Activated T-cell treated with anti-CD3 and anti-CD28 coated beads, Interleukin-2, amount 50 U/mL, for 4 hours (primary cell): ENCODE results near the gene KIF6. TPM values are rescaled to one million over a fixed set of nuclear protein-coding genes. Genes with fewer than 3 reads are reported as not detected.
"Not testable (repeated sequence)": the region's sequence is repeated elsewhere in the genome, so short reads cannot be mapped to it uniquely, and the experiment has no call there.

Source experiments
- ATAC-seq, 2 donors: fragments of 200-7000 bp; cut with Tn5 transposase; one replicate each; pipeline ENCODE4 v1.10.0; 2021
- DNase-seq: peaks from one replicate; pipeline ENCODE4 v3.0.0-alpha.2; 2020
- H3K27me3 Mint-ChIP-seq: one replicate; pipeline ENCODE4 v1.8.0; 2021; ENCODE audit warnings: low read depth, mixed read lengths
- H3K36me3 Mint-ChIP-seq: one replicate; pipeline ENCODE4 v1.8.0; 2022; ENCODE audit warnings: mixed read lengths; ENCODE audit not compliant: insufficient read depth
- H3K4me1 Mint-ChIP-seq: one replicate; pipeline ENCODE4 v1.8.0; 2021; ENCODE audit warnings: low read depth, mixed read lengths
- H3K4me3 Mint-ChIP-seq: one replicate; pipeline ENCODE4 v1.8.0; 2021; ENCODE audit warnings: mild to moderate bottlenecking, moderate library complexity, mixed read lengths
- H3K9me3 Mint-ChIP-seq: one replicate; pipeline ENCODE4 v1.8.0; 2021; ENCODE audit warnings: mixed read lengths
- total RNA-seq, 3 donors: library from RNA; stranded (reverse); gene quantifications; one replicate each; pipeline ENCODE4 v1.2.1, GENCODE V29; 2021

The KIF6 gene
- total RNA-seq, 3 donors from 2014 or later, result 0.18 to 0.41 (median 0.40) TPM

DNA sequence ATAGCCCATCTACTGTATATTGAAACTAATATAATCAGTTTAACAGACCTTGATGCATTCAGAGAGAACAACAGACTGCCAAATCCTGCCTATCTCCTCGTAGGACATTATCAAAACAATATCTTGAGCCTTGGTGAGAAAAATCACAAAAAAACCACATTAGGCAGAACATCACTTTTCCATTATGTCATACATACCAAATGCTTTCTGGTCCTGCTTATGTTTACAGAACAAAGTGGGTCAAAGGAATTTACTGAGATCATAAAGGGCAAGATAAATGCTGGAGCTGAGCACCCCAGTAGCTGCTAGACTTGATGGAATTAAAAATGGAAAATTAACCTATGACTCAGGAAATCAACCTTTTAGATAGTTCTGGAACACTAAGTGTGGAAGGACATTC, 207.5 kb downstream of the KIF6 start:
- Mint-ChIP-seq H3K4me3 (no peak overlapping the region), H3K4me1 (no peaks in the 10 kb centered on the region), H3K9me3 (no peaks in the 10 kb centered on the region), H3K27me3 (peaks cover 6% of the 10 kb centered on the region), H3K36me3 (no peaks in the 10 kb centered on the region)
- DNase-seq, result no peak
- ATAC-seq, result no peak

DNA sequence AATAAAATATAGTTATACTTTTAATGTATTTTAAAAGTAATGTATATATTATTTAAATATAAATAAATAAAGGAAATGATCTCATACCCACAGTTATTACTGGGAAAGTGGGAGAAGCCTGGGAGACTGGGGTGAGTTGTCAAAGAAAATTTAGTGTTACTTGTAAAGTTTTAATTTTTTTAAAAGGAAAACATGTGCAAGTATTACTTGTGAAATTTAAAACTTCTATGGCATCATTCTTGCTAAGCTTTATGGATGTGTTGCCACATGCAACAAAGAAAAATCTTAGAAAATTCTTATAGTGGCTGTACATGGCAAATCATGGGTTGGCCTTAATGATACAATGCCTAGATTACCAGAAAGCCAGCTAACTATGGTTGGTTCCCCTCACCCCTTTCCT, 208.7 kb downstream of the KIF6 start:
- Mint-ChIP-seq H3K27me3 (peaks cover 6% of the 10 kb centered on the region), H3K4me1 (no peaks in the 10 kb centered on the region), H3K36me3 (no peaks in the 10 kb centered on the region), H3K9me3 (no peaks in the 10 kb centered on the region), H3K4me3 (no peak overlapping the region)
- no peak for ATAC-seq
- no peak for DNase-seq

- no peak for ATAC-seq
- Mint-ChIP-seq H3K36me3 (no peaks in the 10 kb centered on the region), H3K4me1 (no peaks in the 10 kb centered on the region), H3K9me3 (no peaks in the 10 kb centered on the region), H3K4me3 (no peak overlapping the region), H3K27me3 (peaks cover 6% of the 10 kb centered on the region)
- no peak for DNase-seq
Measured at GRCh38 chr6:39515471-39515870, 209.7 kb downstream of the KIF6 start.

DNA sequence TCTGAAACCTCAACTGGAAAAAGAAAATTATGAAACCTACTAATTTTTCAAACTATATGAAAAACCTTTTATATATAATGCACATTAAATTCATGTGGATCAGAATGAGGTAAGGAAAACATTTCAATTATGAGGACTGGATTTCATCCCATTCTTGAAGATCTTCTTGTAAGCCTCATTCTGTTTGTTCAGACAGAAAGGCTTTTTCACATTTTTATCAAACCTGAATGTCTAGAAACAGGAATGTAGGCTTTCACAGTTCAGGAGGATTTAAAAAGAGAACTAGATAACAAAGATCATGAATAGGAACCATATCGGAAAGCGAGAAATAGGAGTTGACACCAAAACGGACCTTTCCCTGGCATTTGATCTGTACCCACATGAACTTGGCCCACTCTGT, 210.2 kb downstream of the KIF6 start:
- Mint-ChIP-seq H3K9me3 (no peaks in the 10 kb centered on the region), H3K36me3 (no peaks in the 10 kb centered on the region), H3K27me3 (peaks cover 6% of the 10 kb centered on the region), H3K4me1 (no peaks in the 10 kb centered on the region), H3K4me3 (no peak overlapping the region)
- ATAC-seq (no peak), DNase-seq (no peak)

DNA sequence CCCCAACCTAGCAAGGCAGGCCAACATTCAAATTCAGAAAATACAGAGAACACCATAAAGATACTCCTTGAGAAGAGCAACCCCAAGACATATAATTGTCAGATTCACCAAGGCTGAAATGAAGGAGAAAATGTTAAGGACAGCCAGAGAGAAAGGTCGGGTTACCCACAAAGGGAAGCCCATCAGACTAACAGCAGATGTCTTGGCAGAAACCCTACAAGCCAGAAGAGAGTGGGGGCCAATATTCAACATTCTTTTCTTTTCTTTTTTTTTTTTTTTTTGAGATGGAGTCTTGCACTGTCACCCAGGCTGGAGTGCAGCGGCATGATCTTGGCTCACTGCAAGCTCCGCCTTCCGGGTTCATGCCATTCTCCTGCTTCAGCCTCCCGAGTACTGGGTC, 215.4 kb downstream of the KIF6 start:
- DNase-seq, result not testable (repeated sequence)

DNA sequence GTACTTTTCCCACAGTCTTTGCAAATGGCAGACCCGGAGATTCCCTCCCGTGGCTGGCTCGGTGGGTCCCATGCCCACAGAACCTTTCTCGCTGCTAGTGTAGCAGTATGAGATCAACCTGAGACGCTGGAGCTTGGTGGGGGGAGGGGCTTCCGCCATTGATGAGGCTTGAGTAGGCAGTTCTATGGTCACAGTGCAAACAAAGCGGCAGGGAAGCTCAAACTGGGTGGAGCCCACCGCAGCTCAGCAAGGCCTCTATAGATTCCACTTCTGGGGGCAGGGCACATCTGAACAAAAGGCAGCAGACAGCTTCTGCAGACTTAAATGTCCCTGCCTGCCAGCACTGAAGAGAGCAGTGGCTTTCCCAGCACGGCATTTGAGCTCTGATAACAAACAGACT, 216.7 kb downstream of the KIF6 start:
- Mint-ChIP-seq H3K27me3 (peaks cover 8% of the 10 kb centered on the region), H3K4me3 (no peak overlapping the region), H3K36me3 (no peaks in the 10 kb centered on the region), H3K9me3 (no peaks in the 10 kb centered on the region), H3K4me1 (no peaks in the 10 kb centered on the region)
- no peak for DNase-seq
- no peak for ATAC-seq

More for the DNA sequence above, 215.4 kb downstream of the KIF6 start:
- not testable (repeated sequence) for H3K4me3 Mint-ChIP-seq, H3K36me3 Mint-ChIP-seq, H3K4me1 Mint-ChIP-seq, H3K27me3 Mint-ChIP-seq, H3K9me3 Mint-ChIP-seq, ATAC-seq

DNA sequence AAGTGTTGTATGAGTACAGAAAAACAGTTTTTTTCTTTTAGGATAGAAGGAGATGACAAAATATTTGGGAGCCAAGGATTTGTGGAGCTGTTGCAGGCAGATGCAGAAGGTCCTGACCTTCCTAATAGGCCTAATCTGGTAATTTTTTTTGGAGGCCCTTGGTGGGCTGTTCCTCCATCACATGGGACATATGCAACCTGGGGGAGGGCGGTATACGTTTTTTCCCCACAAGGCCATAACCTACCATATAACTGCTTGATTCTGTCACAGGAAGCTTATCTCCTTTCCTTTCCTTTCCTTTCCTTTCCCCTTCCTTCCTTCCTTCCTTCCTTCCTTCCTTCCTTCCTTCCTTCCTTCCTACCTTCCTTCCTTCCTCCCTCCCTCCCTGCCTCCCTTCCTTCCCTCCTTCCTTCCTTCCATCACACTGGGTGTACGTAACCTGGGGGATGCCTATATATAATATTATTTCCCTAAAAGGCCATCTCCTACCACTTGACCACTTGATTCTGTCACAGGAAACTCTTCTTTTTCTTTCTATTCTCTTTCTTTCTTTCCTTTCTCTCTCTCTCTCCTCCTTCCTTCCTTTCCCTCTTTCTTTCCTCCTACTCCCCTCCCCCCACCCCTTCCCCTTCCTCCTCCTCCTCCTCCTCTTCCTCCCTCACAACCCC, 217.7 kb downstream of the KIF6 start:
- DNase-seq, result no peak
- Mint-ChIP-seq H3K27me3 (peaks cover 13% of the 10 kb centered on the region), H3K9me3 (peaks cover 8% of the 10 kb centered on the region), H3K4me3 (no peak overlapping the region), H3K36me3 (no peaks in the 10 kb centered on the region), H3K4me1 (no peaks in the 10 kb centered on the region)
- no peak for ATAC-seq

DNA sequence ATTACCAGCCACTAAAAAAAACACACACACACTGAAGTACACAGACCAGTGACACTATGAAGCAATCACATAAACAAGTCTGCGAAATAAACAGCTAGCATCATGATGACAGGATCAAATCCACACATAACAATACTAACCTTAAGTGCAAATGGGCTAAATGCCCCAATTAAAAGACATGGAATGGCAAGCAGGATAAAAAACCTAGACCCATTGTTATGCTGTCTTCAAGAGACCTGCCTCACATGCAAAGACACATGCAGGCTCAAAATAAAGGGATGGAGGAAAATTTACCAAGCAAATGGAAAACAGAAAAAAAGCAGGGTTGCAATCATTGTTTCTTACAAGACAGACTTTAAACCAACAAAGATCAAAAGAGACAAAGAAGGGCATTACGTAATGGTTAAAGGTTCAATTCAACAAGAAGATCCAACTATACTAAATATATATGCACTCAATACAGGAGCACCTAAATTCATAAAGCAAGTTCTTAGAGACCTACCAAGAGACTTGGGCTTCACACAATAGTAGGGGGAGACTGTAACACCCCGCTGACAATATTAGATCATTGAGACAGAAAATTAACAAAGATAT, 222.7 kb downstream of the KIF6 start:
- not testable (repeated sequence) for H3K36me3 Mint-ChIP-seq, H3K4me3 Mint-ChIP-seq, DNase-seq, ATAC-seq, H3K4me1 Mint-ChIP-seq
- H3K27me3 Mint-ChIP-seq, result peaks cover 20% of the 10 kb centered on the region
- H3K9me3 Mint-ChIP-seq, result peaks cover 35% of the 10 kb centered on the region

DNA sequence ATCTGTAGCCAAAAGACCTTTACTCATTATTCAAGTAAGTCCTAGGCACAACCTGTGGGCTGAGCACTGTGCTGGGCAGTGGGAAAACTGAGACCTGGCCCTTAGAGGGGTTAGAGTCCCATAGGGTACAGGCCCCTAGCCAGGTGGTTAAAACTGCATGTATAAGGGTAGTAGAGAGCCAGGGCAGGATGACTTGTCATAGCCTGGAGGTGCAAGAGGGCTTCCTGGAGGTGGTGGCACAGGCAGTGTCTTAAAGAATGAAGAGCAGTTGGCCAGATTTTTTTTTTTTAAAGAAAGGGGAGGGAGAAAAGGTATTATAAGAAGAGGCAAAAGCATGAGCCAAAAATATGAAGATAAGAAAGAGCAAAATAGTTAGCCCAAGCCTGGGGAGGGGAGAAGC, 226.2 kb downstream of the KIF6 start:
- Mint-ChIP-seq H3K36me3 (peaks cover 3% of the 10 kb centered on the region), H3K4me1 (no peaks in the 10 kb centered on the region), H3K27me3 (peaks cover 31% of the 10 kb centered on the region), H3K4me3 (no peak overlapping the region), H3K9me3 (peaks cover 35% of the 10 kb centered on the region)
- ATAC-seq (no peak), DNase-seq (no peak)

- Mint-ChIP-seq H3K4me1 (no peaks in the 10 kb centered on the region), H3K4me3 (no peak overlapping the region)
Measured at GRCh38 chr6:39498096-39498495, 227.1 kb downstream of the KIF6 start.

DNA sequence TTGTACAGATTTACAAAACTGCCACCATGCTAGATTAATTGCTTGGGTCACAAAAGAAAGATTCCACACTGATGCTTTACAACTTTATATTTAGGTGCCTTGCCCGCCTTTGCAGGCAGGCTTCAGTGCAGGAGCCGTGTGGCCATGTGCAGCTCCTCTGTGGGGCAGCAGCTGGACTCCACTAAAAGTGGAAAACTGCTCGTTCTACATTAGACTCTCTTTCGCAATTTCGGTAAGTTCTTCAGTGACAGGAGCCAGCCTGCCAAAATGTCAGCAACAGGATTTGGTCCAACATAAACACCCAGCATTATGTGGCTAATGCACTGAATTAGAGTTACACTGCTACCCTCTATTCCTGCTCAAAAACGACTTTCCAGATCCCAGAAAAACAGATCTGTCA, 228.3 kb downstream of the KIF6 start:
- H3K9me3 Mint-ChIP-seq, result peaks cover 22% of the 10 kb centered on the region
- peaks cover 3% of the 10 kb centered on the region for H3K36me3 Mint-ChIP-seq
- no peaks in the 10 kb centered on the region for H3K4me1 Mint-ChIP-seq
- H3K27me3 Mint-ChIP-seq, result peaks cover 23% of the 10 kb centered on the region
- H3K4me3 Mint-ChIP-seq, result no peak overlapping the region
- ATAC-seq, result no peak
- no peak for DNase-seq

More at GRCh38 chr6:39498096-39498495, 227.1 kb downstream of the KIF6 start:
- DNase-seq, result no peak
- peaks cover 28% of the 10 kb centered on the region for H3K27me3 Mint-ChIP-seq
- H3K36me3 Mint-ChIP-seq, result peaks cover 3% of the 10 kb centered on the region
- ATAC-seq, result no peak
- peaks cover 33% of the 10 kb centered on the region for H3K9me3 Mint-ChIP-seq

GRCh38 chr6:39496456-39496855, 228.8 kb downstream of the KIF6 start:
- no peaks in the 10 kb centered on the region for H3K4me1 Mint-ChIP-seq
- peaks cover 3% of the 10 kb centered on the region for H3K36me3 Mint-ChIP-seq
- no peak for ATAC-seq
- DNase-seq, result no peak
- peaks cover 18% of the 10 kb centered on the region for H3K9me3 Mint-ChIP-seq
- no peak overlapping the region for H3K4me3 Mint-ChIP-seq
- peaks cover 23% of the 10 kb centered on the region for H3K27me3 Mint-ChIP-seq

DNA sequence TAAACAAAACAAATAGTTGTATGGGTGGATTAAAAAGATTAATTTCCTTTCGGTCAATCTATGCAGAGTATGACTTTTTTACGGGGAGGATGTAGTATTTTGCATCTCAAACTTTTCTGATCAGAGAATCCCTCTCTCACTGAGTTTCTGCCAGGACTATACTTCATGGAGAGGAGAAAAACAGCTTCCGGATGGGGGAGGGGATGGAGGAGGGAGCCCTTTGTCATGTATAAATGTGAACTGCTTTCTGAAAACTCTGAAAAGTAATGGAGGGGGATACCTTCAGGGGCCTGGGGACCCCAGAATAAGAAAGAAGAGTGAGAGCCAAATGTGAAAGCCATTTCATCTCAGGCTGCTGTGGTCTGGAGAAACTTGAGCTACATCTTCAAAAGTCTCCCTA, 229.6 kb downstream of the KIF6 start:
- ATAC-seq (no peak), DNase-seq (no peak)
- Mint-ChIP-seq H3K4me1 (no peaks in the 10 kb centered on the region), H3K9me3 (peaks cover 10% of the 10 kb centered on the region), H3K36me3 (peaks cover 1% of the 10 kb centered on the region), H3K27me3 (peaks cover 23% of the 10 kb centered on the region), H3K4me3 (no peak overlapping the region)

- no peaks in the 10 kb centered on the region for H3K4me1 Mint-ChIP-seq
- DNase-seq (no peak), ATAC-seq (no peak)
- H3K36me3 Mint-ChIP-seq, result no peaks in the 10 kb centered on the region
- H3K4me3 Mint-ChIP-seq, result no peak overlapping the region
- peaks cover 4% of the 10 kb centered on the region for H3K9me3 Mint-ChIP-seq
- H3K27me3 Mint-ChIP-seq, result peaks cover 27% of the 10 kb centered on the region
Measured at GRCh38 chr6:39494998-39495397, 230.2 kb downstream of the KIF6 start.

GRCh38 chr6:39493777-39494176, 231.4 kb downstream of the KIF6 start:
- Mint-ChIP-seq H3K36me3 (no peaks in the 10 kb centered on the region), H3K4me3 (no peak overlapping the region), H3K4me1 (no peaks in the 10 kb centered on the region), H3K27me3 (peaks cover 28% of the 10 kb centered on the region), H3K9me3 (no peaks in the 10 kb centered on the region)
- ATAC-seq, result no peak
- DNase-seq, result no peak
